CD14-positive monocyte (primary cell): Measurements from ENCODE around the gene PRKN. TPM values are rescaled to one million over a fixed set of nuclear protein-coding genes. Genes with fewer than 3 reads are reported as not detected.

ENCODE experiments used
- DNase-seq, 3 donors: peaks; one replicate each; pipeline ENCODE4 v3.0.0-alpha.2; 2011 to 2022
- H2AFZ ChIP-seq: 2 replicates; pipeline ENCODE4 v1.6.0; 2012; ENCODE audit warnings: mild to moderate bottlenecking, low read depth, low read length, inconsistent platforms; ENCODE audit not compliant: insufficient read depth, poor library complexity, severe bottlenecking
- H3K27ac ChIP-seq, 2 donors: 1 replicate in 1 of 2; 2 replicates in 1 of 2; pipeline ENCODE4 v1.5.1; 2012 to 2013; ENCODE audit warnings: low read length in 2 of 2, control low read depth in 1 of 2, inconsistent platforms in 1 of 2, low read depth in 1 of 2, mild to moderate bottlenecking in 1 of 2
- H3K27me3 ChIP-seq, 2 donors: one replicate each; pipeline versions ENCODE4 v1.6.0 to v1.6.1; 2011 to 2013; ENCODE audit warnings: low read length in 2 of 2; ENCODE audit not compliant: control insufficient read depth in 2 of 2, insufficient read depth in 2 of 2
- H3K36me3 ChIP-seq, 2 donors: replicated peaks in 1 of 2; 1 replicate in 1 of 2; 2 replicates in 1 of 2; pipeline versions ENCODE4 v1.5.1 to v1.6.1; 2012 to 2013; ENCODE audit warnings: low read length in 2 of 2, control low read depth in 1 of 2, inconsistent platforms in 1 of 2, mild to moderate bottlenecking in 1 of 2; ENCODE audit not compliant: insufficient read depth in 2 of 2, control insufficient read depth in 1 of 2
- H3K4me1 ChIP-seq, 2 donors: 1 replicate in 1 of 2; 2 replicates in 1 of 2; pipeline versions ENCODE4 v1.5.1 to v1.6.1; 2012 to 2013; ENCODE audit warnings: low read length in 2 of 2, control low read depth in 1 of 2, inconsistent platforms in 1 of 2, mild to moderate bottlenecking in 1 of 2, moderate library complexity in 1 of 2; ENCODE audit not compliant: insufficient read depth in 2 of 2, control insufficient read depth in 1 of 2
- H3K4me2 ChIP-seq: replicated peaks from 2 replicates; pipeline ENCODE3; 2012; ENCODE audit warnings: low read length, moderate library complexity, mild to moderate bottlenecking; ENCODE audit not compliant: poor library complexity, severe bottlenecking; ENCODE audit errors: extremely low read depth
- H3K4me3 ChIP-seq, 3 experiments: fragments of 200-600 bp in 1 of 3; sonication (generic) in 1 of 3; replicated peaks in 1 of 3; 1 replicate in 2 of 3; 2 replicates in 1 of 3; pipeline ENCODE4 v1.5.1; 2011 to 2013; ENCODE audit warnings: low read length in 3 of 3, mild to moderate bottlenecking in 3 of 3, control low read depth in 2 of 3, low read depth in 2 of 3, inconsistent platforms in 1 of 3, moderate library complexity in 1 of 3
- H3K79me2 ChIP-seq: 2 replicates; pipeline ENCODE4 v1.6.0; 2012; ENCODE audit warnings: mild to moderate bottlenecking, control low read depth, inconsistent platforms, low read length, moderate library complexity; ENCODE audit not compliant: insufficient read depth
- H3K9ac ChIP-seq: 2 replicates; pipeline ENCODE4 v1.6.0; 2017; ENCODE audit warnings: low read length, mild to moderate bottlenecking; ENCODE audit not compliant: insufficient read depth, poor library complexity, severe bottlenecking
- H3K9me3 ChIP-seq, 2 donors: replicated peaks in 1 of 2; 1 replicate in 1 of 2; 2 replicates in 1 of 2; pipeline versions ENCODE4 v1.5.1 to v1.6.1; 2012 to 2013; ENCODE audit warnings: low read length in 2 of 2, control low read depth in 1 of 2; ENCODE audit not compliant: control insufficient read depth in 1 of 2, insufficient read depth in 1 of 2
- H4K20me1 ChIP-seq: 2 replicates; pipeline ENCODE4 v1.6.0; 2012; ENCODE audit warnings: mild to moderate bottlenecking, low read length, control low read depth, moderate library complexity; ENCODE audit not compliant: insufficient read depth
- H3K27ac Mint-ChIP-seq, 7 donors: one replicate each; pipeline ENCODE4 v1.8.0; 2020; ENCODE audit warnings: mild to moderate bottlenecking in 7 of 7, mixed read lengths in 7 of 7, moderate library complexity in 6 of 7, inconsistent platforms in 2 of 7
- H3K27me3 Mint-ChIP-seq, 3 donors: one replicate each; pipeline ENCODE4 v1.8.0; 2021 to 2022; ENCODE audit warnings: low read depth in 3 of 3, mild to moderate bottlenecking in 3 of 3, mixed read lengths in 3 of 3, moderate library complexity in 3 of 3, inconsistent platforms in 1 of 3
- H3K36me3 Mint-ChIP-seq, 2 donors: one replicate each; pipeline ENCODE4 v1.8.0; 2020; ENCODE audit warnings: mixed read lengths in 2 of 2, inconsistent platforms in 1 of 2, mild to moderate bottlenecking in 1 of 2
- H3K4me1 Mint-ChIP-seq: one replicate; pipeline ENCODE4 v1.8.0; 2020; ENCODE audit warnings: mild to moderate bottlenecking, mixed read lengths
- H3K4me3 Mint-ChIP-seq, 2 donors: one replicate each; pipeline ENCODE4 v1.8.0; 2020; ENCODE audit warnings: mild to moderate bottlenecking in 2 of 2, mixed read lengths in 2 of 2, moderate library complexity in 1 of 2
- H3K9me3 Mint-ChIP-seq, 7 donors: one replicate each; pipeline ENCODE4 v1.8.0; 2020 to 2022; ENCODE audit warnings: mixed read lengths in 7 of 7, mild to moderate bottlenecking in 6 of 7, moderate library complexity in 6 of 7, inconsistent platforms in 2 of 7
- CTCF ChIP-seq: fragments of 200-600 bp; IDR thresholded peaks from one replicate; pipeline ENCODE4 v1.8.0; 2022; ENCODE audit warnings: antibody characterized with exemption, mild to moderate bottlenecking
- WGBS: methylation state at CpG from one replicate; pipeline ENCODE4 v1.1.5; 2013; ENCODE audit warnings: missing lambda C conversion rate; ENCODE audit not compliant: insufficient coverage; 5-methylcytosine and 5-hydroxymethylcytosine counted together
- intact Hi-C, 2 donors: fragments of 100-400 bp; cut with micrococcal nuclease; formaldehyde crosslinking; loops; one replicate each; pipeline versions ENCODE4 v1.15.0 to v1.15.1; 2023
- polyA plus RNA-seq, 3 donors: library from polyadenylated mRNA; depleted of rRNA in 1 of 3; unstranded in 2 of 3; stranded (reverse) in 1 of 3; fragments of 300-500 nt in 2 of 3; fragments of >200 nt in 1 of 3; fragmentation: Illumina TruSeq in 2 of 3; gene quantifications; 1 replicate in 2 of 3; 2 replicates in 1 of 3; pipeline ENCODE4 v1.2.3, GENCODE V29; 2012 to 2021

The PRKN gene
- polyA plus RNA-seq, 3 donors, result 0.19 to 0.21 TPM; not detected in 1

GRCh38 chr6:162336359-162336758, 391.2 kb downstream of the PRKN start:
- DNase-seq, result no peak
- H3K9me3 Mint-ChIP-seq, result peaks cover 3 to 24% (median 14%) of the 10 kb centered on the region in 7 donors
- Histone ChIP-seq H3K27me3 (no peaks in the 10 kb centered on the region), H3K9me3 (peaks cover 12 to 22% of the 10 kb centered on the region in 2 donors), H3K9ac (no peak overlapping the region), H3K79me2 (no peaks in the 10 kb centered on the region), H3K27ac (no peak overlapping the region), H3K4me3 (no peak overlapping the region), H3K36me3 (no peaks in the 10 kb centered on the region), H3K4me1 (no peaks in the 10 kb centered on the region), H2AFZ (no peak overlapping the region), H4K20me1 (no peaks in the 10 kb centered on the region), H3K4me2 (no peak overlapping the region)
- 100% methylated on average over 4 of the region's 6 CpGs for WGBS
- no peak for TF ChIP-seq CTCF
- no peaks in the 10 kb centered on the region for H3K27me3 Mint-ChIP-seq
- H3K36me3 Mint-ChIP-seq, result no peaks in the 10 kb centered on the region
- no peak overlapping the region for H3K4me3 Mint-ChIP-seq
- no peaks in the 10 kb centered on the region for H3K4me1 Mint-ChIP-seq
- no peak overlapping the region for H3K27ac Mint-ChIP-seq
- intact Hi-C loops, result no loop called here

- H3K27ac Mint-ChIP-seq, result no peak overlapping the region
- WGBS, result 89% methylated on average over 1 of the region's 4 CpGs
- H3K36me3 Mint-ChIP-seq, result no peaks in the 10 kb centered on the region
- no peaks in the 10 kb centered on the region for H4K20me1 ChIP-seq
- peaks cover 5 to 18% (median 13%) of the 10 kb centered on the region in 7 donors for H3K9me3 Mint-ChIP-seq
- DNase-seq, result no peak
- no peaks in the 10 kb centered on the region for H3K27me3 ChIP-seq
- H3K4me3 ChIP-seq, result no peak overlapping the region
- H3K4me1 ChIP-seq, result no peaks in the 10 kb centered on the region
- H3K36me3 ChIP-seq, result no peaks in the 10 kb centered on the region
- H3K27me3 Mint-ChIP-seq, result peaks cover 0 to 2% (median 0%) of the 10 kb centered on the region in 3 donors
- no peak overlapping the region for H3K4me2 ChIP-seq
- no peak overlapping the region for H2AFZ ChIP-seq
- no peaks in the 10 kb centered on the region for H3K4me1 Mint-ChIP-seq
- intact Hi-C loops, result no loop called here
- H3K9ac ChIP-seq, result no peak overlapping the region
- H3K4me3 Mint-ChIP-seq, result no peak overlapping the region
- H3K9me3 ChIP-seq, result peaks cover 17 to 31% of the 10 kb centered on the region in 2 donors
- no peak for TF ChIP-seq CTCF
- no peaks in the 10 kb centered on the region for H3K79me2 ChIP-seq
- no peak overlapping the region for H3K27ac ChIP-seq
These were observed 395.2 kb downstream of the PRKN start for GRCh38 chr6:162332365-162332764.
